Non-pigmented ciliary epithelial cell (primary cell): ENCODE measurements around the gene LGALS3.

ENCODE experiments used
- DNase-seq: peaks from one replicate; pipeline ENCODE4 v3.0.0-alpha.2; 2010; ENCODE audit warnings: low read depth

LGALS3 gene

DNA sequence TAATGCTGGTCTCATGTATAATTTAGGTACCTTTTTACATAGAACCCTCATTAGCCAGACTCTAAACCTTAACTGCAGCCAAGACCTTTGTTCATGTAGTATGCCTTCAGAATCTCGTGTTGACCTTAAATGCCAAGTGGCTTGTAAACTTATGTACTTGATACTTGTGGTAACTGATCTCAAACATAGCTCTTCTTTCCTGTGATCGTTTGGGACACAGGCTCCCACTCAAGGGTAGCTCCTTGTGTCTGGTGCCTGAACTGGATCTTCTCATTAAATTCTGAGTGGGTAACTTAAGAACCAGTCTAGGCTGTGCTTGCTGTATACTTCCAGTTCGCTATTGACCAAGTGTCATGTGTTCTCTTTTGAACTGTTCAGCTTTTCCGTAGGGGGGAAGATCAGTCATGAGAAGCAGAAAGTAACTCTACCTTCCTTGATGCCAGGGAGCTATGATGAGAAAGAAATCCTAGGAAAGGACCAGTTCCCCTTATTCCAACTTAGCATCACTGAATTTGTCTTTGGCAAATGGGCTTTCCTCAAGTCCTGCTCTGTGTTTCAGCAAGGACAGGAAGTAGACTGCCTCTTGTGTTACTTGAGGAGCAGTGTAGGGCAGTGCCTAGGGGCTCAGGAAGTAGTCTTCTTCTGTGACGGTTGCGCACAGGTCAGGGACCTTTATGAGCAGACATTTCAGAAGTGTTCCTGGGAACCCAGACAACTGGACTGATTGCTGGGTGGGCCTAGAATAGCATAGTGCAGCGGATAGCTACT, 2.5 kb downstream of the LGALS3 start:
- DNase-seq = no peak

DNA sequence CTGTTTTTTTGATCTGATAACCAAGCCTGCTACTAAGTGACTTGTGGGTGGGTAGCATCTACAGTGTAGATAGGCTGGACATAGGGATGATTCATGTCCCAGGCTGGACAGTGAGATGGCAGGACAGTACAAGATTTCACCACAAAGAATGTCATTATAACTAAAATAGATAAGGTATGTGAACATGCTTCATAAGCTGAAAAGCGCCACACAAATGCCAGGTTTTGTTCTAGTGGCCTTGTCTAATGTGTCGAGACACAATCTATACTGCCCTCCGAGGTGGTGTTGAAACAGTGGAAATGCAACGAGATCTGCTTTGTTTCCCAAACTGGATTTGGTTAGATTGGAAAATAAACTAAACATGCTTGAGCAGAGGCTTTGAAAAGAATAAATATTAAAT, 4.4 kb downstream of the LGALS3 start:
- DNase-seq = no peak

DNA sequence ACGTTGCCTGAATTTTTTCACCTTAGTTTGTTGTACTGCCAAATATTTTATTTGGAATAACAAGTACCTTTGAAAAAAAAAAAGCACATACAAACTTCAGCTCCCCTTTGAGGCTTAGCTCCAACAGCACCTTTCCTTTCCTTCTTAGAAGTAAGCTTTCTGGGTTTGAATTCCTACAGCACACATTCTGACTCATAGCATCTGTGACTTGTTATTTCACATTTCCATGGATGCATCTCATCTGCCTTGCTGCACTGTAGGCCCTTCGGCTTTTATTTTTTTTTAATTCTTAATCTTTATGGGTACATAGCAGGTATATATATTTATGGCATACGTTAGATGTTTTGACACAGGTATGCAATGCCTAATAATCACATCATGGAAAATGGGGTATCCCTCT, 7.2 kb downstream of the LGALS3 start:
- DNase-seq = no peak

DNA sequence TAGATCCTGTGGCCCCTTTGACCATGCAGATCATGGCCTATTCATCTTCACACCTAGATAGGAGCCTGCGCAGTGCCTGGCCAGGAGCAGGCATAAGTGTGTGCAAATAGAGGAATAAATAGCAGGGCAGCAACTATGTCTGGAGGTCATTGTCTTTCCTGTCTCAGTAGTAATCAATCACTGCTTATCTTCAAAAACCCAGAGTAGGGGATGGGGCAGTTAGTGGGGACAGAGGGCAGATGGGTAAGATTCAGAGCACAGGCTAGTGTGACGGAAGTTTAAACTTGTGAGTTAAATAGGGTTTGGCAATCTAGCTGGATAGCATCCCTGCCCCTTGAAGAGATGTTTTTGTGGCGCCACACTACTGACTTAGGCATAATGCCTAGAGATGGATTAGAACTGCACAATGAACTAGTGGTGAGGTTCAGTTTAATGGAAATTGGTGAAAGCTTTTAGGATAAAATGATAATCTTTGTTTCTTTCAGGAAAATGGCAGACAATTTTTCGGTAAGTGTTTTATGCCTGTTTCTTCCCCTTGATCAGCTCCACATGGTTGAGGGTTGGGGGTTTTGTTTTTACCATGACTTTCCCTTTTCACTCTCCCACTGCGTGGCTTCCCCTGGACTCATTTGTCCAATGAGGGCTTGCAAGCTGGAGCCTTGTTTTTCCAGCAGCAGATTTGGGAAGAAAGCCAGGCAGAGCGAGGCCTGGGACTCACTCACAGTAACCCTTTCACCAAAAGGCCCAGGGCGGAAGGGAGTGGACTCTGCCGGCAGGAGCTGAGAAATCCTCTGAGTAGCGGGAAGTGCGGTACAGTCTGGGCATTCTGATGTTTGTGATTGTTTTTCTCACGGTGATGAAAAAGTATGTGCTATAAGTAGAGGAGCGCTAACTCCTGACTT, 8.1 kb downstream of the LGALS3 start:
- DNase-seq = no peak

DNA sequence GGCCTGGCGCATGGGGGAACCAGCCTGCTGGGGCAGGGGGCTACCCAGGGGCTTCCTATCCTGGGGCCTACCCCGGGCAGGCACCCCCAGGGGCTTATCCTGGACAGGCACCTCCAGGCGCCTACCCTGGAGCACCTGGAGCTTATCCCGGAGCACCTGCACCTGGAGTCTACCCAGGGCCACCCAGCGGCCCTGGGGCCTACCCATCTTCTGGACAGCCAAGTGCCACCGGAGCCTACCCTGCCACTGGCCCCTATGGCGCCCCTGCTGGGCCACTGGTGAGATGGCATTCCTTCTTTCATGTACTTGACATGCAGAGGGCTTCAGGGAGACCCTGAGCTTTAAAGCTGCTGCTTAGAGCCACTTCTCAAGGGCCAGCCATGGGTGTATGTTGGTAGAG, 9.0 kb downstream of the LGALS3 start:
- no peak for DNase-seq

DNA sequence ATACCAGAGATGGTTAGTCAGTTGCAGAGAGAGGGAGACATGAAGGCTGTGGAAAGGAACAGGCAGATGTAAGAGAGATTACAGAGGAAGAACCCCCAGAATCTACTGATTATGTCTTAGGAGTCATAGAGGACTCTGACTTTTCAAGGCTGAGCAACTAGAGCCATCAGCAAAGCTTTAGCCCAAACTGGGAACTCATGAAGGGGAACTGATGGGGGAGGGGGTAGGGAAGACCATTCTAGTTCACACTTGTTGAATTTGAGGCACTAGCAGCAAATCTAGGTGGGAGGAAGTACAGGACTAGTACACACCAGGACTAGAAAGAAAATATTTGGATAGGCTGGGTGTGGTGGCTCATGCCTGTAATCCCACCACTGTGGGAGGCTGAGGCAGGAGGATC, 10.1 kb downstream of the LGALS3 start:
- DNase-seq = no peak

DNA sequence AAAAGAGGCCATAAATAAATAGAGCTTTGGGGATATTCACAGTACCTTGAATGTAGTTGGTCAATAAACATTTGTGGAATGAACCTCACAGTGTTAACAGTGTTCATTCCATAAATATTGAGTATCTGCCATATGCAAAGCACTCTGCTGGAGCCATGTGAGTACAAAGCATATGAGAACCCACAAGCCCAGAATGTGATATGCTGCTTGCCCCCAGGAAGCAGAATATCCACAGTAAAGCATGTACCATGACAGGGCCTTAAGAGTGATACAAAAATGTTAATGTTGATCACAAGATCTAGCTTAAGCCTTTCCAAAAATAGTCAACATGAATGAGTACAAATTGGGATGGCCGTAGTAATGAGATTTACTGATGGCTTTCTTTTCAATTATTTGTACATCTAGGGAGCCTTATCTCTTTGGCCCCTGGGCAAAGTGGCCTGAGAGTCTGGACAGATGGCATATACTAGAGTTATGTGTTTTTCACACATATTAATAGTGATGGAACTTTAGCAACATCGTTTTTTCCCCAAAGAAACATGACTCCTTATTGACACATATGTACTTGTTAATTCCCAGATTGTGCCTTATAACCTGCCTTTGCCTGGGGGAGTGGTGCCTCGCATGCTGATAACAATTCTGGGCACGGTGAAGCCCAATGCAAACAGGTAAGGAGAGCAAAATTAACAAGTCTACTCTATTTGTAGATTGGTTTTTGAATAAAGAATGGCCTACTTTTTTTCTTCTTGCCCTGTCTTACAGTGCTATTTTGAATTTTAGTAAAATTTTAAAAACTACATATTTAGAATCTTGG, 10.9 kb downstream of the LGALS3 start:
- no peak for DNase-seq

DNA sequence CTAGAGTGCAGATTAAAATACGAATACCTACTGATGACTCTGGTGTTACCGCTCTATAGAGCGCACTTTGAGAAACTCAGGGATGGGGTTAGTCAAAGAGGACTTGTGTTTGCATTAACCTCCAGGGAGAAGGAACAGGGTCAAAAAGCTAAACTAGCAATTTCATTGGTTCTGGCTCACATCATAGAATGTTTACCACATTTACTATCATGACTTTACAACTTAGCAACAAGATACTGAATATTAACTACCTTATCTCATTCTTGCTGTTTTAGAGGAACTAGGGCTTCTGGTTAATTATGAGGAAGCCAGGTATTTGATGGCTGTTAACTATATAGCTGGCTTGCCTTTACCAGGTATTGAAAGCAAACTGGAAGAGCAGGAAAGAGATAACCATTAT, 12.8 kb downstream of the LGALS3 start:
- DNase-seq = no peak

DNA sequence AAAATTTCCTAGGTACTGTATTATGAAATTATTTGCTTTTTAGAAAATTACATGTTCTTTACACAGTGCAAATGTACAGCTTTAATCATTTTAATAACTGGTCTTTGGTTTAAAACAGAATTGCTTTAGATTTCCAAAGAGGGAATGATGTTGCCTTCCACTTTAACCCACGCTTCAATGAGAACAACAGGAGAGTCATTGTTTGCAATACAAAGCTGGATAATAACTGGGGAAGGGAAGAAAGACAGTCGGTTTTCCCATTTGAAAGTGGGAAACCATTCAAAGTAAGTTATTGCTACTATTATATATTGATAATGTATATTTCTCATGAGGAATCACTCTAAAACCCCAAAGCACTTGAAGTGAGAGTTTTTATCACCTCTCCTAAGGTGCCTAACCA, 13.4 kb downstream of the LGALS3 start:
- no peak for DNase-seq

DNA sequence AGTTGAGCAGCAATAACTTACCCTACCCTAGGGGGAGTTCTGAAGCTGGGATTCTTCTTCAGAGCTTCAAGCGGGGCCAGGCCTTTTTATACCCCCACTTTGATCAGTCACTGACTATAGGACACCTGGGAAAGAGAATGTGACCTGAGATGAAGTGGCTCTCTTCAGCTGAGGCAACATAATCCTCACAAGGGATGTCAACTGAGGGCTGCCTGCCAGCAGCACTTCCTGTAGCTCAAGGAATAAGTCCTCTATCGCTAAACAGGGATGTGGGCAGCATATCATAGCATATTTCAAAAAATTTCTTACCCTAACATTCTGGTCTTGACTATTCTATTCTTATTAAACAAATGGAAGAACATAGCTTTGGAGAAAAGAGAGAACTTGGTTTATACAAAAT, 17.4 kb downstream of the LGALS3 start:
- DNase-seq = no peak

DNA sequence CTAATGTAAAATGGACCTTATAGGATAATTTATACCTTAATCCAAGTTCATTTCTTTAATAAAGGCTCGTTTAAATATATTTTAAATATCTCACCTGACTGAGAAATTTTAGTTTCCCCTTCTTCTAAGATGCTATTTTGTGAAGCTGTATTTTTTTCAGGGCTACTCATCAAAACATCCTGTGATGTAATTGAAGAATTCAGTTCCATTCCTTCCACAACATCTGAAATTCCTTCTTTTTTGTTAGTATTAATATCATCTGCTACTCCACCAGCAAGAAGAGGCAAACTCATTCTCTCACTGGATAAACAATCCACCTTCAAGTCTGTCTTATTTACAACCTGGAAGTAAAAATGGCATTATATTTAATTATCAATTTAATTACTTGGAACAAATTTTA, 22.5 kb downstream of the LGALS3 start:
- DNase-seq = no peak

DNA sequence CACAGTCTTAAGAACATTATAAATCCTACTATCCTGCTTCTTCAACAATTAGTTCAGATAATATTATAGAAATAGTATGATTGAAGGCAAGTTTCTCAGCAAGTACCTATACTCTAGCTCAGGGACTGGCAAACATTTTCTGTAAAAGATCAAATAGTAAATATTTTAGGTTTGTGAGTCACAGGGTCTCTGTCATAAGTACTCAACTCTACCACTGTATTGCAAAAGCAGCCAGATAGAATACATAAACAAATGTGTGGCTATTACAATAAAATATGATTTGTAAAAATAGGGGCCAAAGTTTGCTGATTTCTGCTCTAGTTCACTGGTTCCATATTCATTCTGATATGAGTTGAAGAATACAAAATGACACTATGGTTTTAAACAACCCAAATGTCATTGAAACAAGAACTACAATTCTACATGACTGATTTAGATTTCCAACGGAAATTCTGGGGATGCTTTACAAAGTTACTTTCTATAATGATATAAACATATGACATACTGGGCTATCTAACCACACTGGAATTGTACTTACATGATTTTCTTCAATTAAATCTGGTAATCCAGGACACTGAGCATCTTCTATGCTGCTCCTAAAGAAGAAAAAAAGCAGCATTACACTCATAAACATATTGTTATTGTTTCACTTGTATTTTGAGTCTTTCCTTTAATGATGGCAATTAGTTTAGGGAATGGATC, 23.2 kb downstream of the LGALS3 start:
- no peak for DNase-seq

DNA sequence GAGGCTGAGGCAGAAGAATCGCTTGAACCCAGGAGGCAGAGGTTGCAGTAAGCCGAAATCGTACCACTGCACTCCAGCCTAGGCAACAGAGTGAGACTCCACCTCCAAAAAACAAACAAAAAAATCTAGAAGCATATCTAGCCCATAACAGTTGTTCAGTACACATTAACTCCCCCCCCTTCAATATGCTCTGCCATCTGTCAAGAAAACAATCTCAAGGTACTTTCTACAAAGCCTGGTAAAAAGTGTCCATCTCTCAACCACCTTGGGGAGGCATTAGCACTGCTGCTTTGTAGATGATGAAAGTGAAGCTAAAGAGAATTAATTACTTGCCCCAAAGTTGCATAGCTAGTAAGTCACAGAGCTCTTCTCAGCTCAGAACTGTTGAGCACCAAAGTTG, 24.9 kb downstream of the LGALS3 start:
- DNase-seq = no peak

DNA sequence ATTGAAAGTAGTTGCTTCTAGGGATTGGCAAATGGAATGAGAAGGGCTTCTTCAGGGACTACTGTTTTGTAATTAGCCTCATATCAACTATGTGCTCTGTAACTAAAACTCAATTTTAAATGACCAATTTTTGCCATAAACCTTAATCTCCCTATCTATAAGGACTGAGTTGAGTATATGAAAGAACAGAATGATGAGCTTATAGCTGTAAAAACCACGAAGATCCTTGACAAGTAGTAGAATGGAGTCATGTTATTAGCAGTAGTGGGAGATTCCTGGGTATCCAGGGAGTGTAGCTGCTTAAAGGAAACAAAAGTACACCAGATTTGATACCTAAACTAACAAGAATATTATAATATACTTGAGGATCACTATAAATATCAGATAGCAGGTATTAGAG, 28.0 kb downstream of the LGALS3 start:
- DNase-seq = no peak

DNA sequence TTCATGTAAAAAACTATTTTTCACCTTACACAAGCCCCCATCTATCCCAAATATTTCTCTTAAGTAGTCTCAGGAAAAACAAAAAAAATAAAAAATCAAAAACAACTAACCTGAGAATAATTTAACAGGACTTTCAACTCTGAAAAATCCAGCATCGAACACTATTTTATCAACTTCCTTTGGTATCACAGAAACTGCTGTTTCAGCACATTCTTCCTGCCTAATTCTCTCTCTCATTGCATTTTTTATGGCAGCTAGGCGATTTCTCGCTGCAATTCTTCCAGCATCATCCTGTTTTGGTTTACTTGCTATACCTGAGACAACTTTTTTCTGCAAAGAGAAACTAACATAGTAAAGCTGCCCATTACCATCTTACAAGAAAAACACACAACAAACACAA, 29.4 kb downstream of the LGALS3 start:
- DNase-seq = no peak

DNA sequence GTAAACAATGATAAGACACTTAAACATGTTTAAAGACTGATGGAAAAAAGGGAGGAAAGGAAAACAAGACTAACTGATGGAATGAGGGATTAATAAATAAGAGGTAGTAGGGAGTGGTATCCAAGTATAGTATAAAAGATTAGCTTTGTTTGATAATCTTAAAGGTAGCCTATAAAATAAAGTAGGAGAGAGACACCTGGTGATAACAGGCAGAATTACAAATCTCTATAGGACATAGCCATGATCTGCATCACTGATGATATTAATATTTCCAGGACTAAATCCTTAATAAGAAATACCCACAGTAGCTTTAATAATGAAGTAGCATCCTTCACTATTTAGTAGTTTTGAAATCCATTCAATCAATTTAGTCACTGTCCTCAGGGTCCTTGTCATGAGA, 31.9 kb downstream of the LGALS3 start:
- DNase-seq = no peak

DNA sequence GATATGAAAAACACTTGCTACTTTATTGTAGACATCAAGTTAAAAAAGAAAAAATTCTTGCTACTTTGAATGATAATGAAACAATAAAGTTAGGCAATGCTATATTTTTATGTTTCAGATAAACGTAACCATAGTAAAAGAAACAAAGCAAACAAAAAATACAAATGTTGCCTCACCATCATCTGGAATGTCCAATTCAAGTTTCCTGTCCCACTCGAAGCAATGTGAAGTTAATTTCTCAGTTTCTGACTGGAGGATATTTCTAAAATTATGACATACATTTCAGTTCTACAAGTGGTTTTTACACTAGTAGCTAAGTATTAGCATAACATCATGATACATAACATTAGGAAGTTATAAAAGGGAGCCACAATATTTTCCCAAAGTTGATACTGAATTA, 41.5 kb downstream of the LGALS3 start:
- no peak for DNase-seq

DNA sequence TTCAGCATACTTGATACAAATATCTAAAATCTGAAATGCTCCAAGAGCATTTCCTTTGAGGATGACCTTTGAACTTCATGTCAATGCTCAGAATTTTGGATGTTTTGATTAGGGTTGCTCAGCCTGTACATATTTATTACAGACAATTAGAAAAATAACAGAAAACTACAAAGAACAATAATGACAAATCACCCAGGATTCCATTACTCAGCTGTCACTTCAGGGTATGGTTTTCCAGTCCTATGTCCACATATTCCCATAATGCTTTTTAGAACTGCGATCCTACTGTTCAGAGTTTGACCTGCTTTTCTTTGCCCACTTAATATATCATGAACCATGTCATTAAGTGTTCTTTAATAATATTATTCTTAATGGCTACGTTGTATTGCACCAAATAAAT, 51.0 kb downstream of the LGALS3 start:
- no peak for DNase-seq

DNA sequence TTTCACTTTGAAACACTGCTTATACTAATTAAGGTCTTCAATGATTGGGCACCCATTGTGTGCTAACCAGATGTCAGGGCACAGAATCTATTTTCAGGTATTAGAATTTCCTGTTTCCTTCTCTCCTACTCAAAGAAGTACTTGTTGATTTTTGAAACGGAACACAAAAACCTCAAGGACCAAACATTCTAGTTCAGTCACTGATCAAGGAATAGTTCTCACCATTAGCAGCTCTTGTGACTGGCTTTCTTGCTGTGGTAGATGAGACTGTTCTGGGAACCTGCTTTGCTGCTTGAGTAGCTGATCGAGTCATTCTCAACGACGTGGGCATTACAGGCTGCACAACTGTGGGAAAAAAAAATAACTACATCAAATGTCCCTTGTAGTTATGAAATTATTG, 51.4 kb downstream of the LGALS3 start:
- peak; percentile 20 for DNase-seq

DNA sequence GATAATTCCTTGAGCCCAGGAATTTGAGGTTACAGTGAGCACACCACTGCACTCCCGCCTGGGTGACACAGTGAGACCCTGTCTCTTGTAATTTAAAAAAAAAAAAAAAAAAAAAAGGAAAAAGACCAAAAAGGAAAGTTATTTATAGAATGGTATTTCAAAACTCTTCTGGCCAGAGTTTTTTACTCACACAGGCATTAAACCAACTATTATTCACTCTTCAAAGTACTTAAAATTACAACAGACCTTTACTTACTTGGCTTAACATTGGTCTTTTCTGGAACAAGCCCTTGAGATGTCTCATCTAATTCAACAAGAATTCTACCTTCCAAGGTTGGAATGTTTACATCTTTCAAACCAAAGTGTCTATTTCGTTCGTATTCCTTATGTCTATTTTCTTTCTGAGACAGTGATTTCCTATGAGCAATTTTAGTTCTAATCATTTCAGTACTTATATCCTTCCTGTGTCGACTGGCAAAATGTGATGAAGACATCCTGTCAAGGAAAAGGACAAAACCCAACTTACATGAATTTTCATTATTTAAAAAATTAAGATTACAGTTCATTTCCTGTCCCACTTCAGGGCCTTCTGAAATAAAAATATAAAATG, 59.7 kb downstream of the LGALS3 start:
- DNase-seq = no peak

DNA sequence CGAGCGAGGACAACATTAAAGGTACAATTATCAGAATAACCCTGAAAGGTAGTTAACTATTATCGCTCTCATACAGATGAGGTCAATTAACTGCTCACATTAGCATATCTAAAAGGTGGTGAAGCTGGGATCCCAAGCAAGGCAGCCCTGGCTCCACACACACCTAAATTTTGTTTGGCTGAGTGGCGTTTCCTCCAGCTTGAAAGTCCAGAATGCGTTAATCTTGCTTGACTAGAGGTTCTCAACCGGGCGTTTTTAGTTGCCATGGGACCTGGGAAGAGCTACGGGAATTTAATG, 61.8 kb downstream of the LGALS3 start:
- DNase-seq = no peak
